Fibroblast of lung (primary cell): ENCODE results near the gene HSPBP1. TPM values are rescaled to one million over a fixed set of nuclear protein-coding genes. Genes with fewer than 3 reads are reported as not detected.
"Not testable (repeated sequence)": the region's sequence is repeated elsewhere in the genome, so short reads cannot be mapped to it uniquely, and the experiment has no call there.

ENCODE experiments used
- DNase-seq, 2 donors: peaks; one replicate each; pipeline versions ENCODE4 v3.0.0 to v3.0.0-alpha.2; 2010; ENCODE audit warnings: low read depth in 2 of 2
- H2AFZ ChIP-seq: 2 replicates; pipeline ENCODE4 v1.5.1; 2012; ENCODE audit warnings: low read length, control low read depth, inconsistent platforms
- H3K27ac ChIP-seq: 2 replicates; pipeline ENCODE4 v1.5.1; 2011; ENCODE audit warnings: low read length, control low read depth; ENCODE audit not compliant: insufficient read depth
- H3K27me3 ChIP-seq: 2 replicates; pipeline ENCODE4 v1.5.1; 2011; ENCODE audit warnings: mild to moderate bottlenecking, low read length; ENCODE audit not compliant: control insufficient read depth, insufficient read depth
- H3K36me3 ChIP-seq: 2 replicates; pipeline ENCODE4 v1.5.1; 2011; ENCODE audit warnings: low read length; ENCODE audit not compliant: control insufficient read depth, insufficient read depth
- H3K4me1 ChIP-seq: 2 replicates; pipeline ENCODE4 v1.5.1; 2011; ENCODE audit warnings: low read length; ENCODE audit not compliant: control insufficient read depth, insufficient read depth; ENCODE audit errors: extremely low read depth
- H3K4me2 ChIP-seq: 2 replicates; pipeline ENCODE4 v1.5.1; 2011; ENCODE audit warnings: low read length, control low read depth; ENCODE audit not compliant: insufficient read depth; ENCODE audit errors: extremely low read depth
- H3K4me3 ChIP-seq, 4 experiments: fragments of 200-600 bp in 1 of 4; sonication (generic) in 1 of 4; replicated peaks in 1 of 4; 2 replicates each; pipeline ENCODE4 v1.5.1; 2011 to 2016; ENCODE audit warnings: low read length in 4 of 4, low read depth in 3 of 4, mild to moderate bottlenecking in 3 of 4, control low read depth in 2 of 4, inconsistent platforms in 1 of 4, mixed read lengths in 1 of 4; ENCODE audit not compliant: insufficient read depth in 1 of 4; ENCODE audit errors: control extremely low read depth in 1 of 4
- H3K79me2 ChIP-seq: 2 replicates; pipeline ENCODE4 v1.5.1; 2012; ENCODE audit warnings: mild to moderate bottlenecking, low read length, inconsistent platforms; ENCODE audit not compliant: control insufficient read depth, insufficient read depth
- H3K9ac ChIP-seq: 2 replicates; pipeline ENCODE4 v1.5.1; 2011; ENCODE audit warnings: mild to moderate bottlenecking, low read length, control low read depth; ENCODE audit not compliant: insufficient read depth
- H3K9me3 ChIP-seq: 2 replicates; pipeline ENCODE4 v1.5.1; 2012; ENCODE audit warnings: low read depth, low read length; ENCODE audit not compliant: control insufficient read depth, insufficient read depth
- H4K20me1 ChIP-seq: 2 replicates; pipeline ENCODE4 v1.5.1; 2011; ENCODE audit warnings: low read length; ENCODE audit not compliant: control insufficient read depth, insufficient read depth; ENCODE audit errors: extremely low read depth
- CTCF ChIP-seq, 2 donors: IDR thresholded peaks in 1 of 2; conservative IDR thresholded peaks in 1 of 2; 1 replicate in 1 of 2; 2 replicates in 1 of 2; pipeline ENCODE4 v1.5.1; 2011 to 2012; ENCODE audit warnings: low read length in 2 of 2, control low read depth in 1 of 2, inconsistent platforms in 1 of 2, low read depth in 1 of 2, mild to moderate bottlenecking in 1 of 2
- EZH2 ChIP-seq: IDR thresholded peaks from 2 replicates; pipeline ENCODE4 v1.5.1; 2012; ENCODE audit warnings: low read length, control low read depth, mild to moderate bottlenecking; ENCODE audit errors: missing control alignments
- polyA plus RNA-seq, 2 donors: library from polyadenylated mRNA; depleted of rRNA in 1 of 2; stranded (reverse) in 1 of 2; unstranded in 1 of 2; fragments of >200 nt; gene quantifications; 2 replicates each; pipeline ENCODE4 v1.2.1, GENCODE V29; 2011 to 2012; ENCODE audit warnings: missing spikeins in 1 of 2
- total RNA-seq: library from RNA; depleted of rRNA; stranded (reverse); fragments of >200 nt; gene quantifications from 2 replicates; pipeline ENCODE4 v1.2.1, GENCODE V29; 2014

The HSPBP1 gene
- total and polyA plus RNA-seq, 2 donors (not counting 1 experiment from before 2014, with no cell fraction given): 12.5 to 21.5 TPM

GRCh38 chr19:55226788-55227187 lies 53.1 kb downstream of the HSPBP1 start:
- Histone ChIP-seq H3K79me2 (no peaks in the 10 kb centered on the region), H3K9ac (no peak overlapping the region), H3K36me3 (peaks cover 23% of the 10 kb centered on the region), H3K4me2 (no peak overlapping the region), H3K9me3 (no peaks in the 10 kb centered on the region), H3K4me1 (no peaks in the 10 kb centered on the region), H3K27me3 (no peaks in the 10 kb centered on the region), H3K27ac (no peak overlapping the region), H3K4me3 (no peak overlapping the region), H2AFZ (no peak overlapping the region), H4K20me1 (no peaks in the 10 kb centered on the region)
- TF ChIP-seq CTCF (conservative IDR thresholded peaks at IDR 0.05 in 1 of 2, IDR thresholded peaks at IDR 0.05 in 1 of 2; ENCODE audit: low read depth in 1 of 2, low read length in 2 of 2): no peak
- no peak for TF ChIP-seq EZH2
- DNase-seq: no peak

GRCh38 chr19:55226273-55226672 lies 53.6 kb downstream of the HSPBP1 start:
- Histone ChIP-seq H3K9me3 (no peaks in the 10 kb centered on the region), H4K20me1 (no peaks in the 10 kb centered on the region), H3K9ac (no peak overlapping the region), H2AFZ (no peak overlapping the region), H3K27me3 (no peaks in the 10 kb centered on the region), H3K4me1 (no peaks in the 10 kb centered on the region), H3K4me2 (no peak overlapping the region), H3K79me2 (no peaks in the 10 kb centered on the region), H3K27ac (no peak overlapping the region), H3K36me3 (peaks cover 18% of the 10 kb centered on the region), H3K4me3 (no peak overlapping the region)
- TF ChIP-seq CTCF (conservative IDR thresholded peaks at IDR 0.05 in 1 of 2, IDR thresholded peaks at IDR 0.05 in 1 of 2; ENCODE audit: low read depth in 1 of 2, low read length in 2 of 2) (no peak), EZH2 (no peak)
- no peak for DNase-seq

GRCh38 chr19:55225415-55225958 lies 54.4 kb downstream of the HSPBP1 start:
- H3K9me3 ChIP-seq: no peaks in the 10 kb centered on the region
- no peaks in the 10 kb centered on the region for H3K4me1 ChIP-seq
- H3K4me3 ChIP-seq: no peak overlapping the region
- H3K27me3 ChIP-seq: no peaks in the 10 kb centered on the region
- no peak overlapping the region for H3K9ac ChIP-seq
- H2AFZ ChIP-seq: no peak overlapping the region
- no peak for TF ChIP-seq EZH2
- no peak for TF ChIP-seq CTCF (conservative IDR thresholded peaks at IDR 0.05 in 1 of 2, IDR thresholded peaks at IDR 0.05 in 1 of 2; ENCODE audit: low read depth in 1 of 2, low read length in 2 of 2)
- H3K4me2 ChIP-seq: no peak overlapping the region
- no peak overlapping the region for H3K27ac ChIP-seq
- no peak for DNase-seq
- no peaks in the 10 kb centered on the region for H4K20me1 ChIP-seq
- H3K36me3 ChIP-seq: peaks cover 15% of the 10 kb centered on the region
- H3K79me2 ChIP-seq: no peaks in the 10 kb centered on the region

DNA sequence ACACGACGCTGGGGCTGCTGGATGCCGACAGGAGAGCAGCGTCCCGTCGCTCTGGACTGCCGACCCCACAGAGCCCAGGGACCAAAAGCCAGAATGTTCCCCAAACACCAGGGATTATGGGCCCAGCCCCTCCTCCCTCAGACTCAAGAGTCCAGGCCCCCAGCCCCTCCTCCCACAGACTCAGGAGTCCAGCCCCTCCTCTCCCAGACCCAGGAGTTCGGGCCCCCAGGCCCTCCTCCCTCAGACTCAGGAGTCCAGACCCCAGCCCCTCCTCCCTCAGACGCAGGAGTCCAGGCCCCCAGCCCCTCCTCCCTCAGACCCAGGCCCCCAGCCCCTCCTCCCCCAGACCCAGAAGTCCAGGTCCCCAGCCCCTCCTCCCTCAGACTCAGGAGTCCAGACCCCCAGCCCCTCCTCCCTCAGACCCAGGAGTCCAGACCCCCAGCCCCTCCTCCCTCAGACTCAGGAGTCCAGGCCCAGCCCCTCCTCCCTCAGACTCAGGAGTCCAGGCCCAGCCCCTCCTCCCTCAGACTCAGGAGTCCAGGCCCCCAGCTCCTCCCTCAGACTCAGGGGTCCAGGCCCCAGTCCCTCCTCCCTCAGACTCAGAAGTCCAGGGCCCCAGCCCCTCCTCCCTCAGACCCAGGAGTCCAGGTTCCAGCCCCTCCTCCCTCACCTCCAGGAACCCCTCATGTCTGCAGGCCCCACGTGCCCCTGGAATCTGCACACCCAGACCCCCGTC lies 55.1 kb downstream of the HSPBP1 start:
- H4K20me1 ChIP-seq, H3K4me3 ChIP-seq, H3K9me3 ChIP-seq, H3K9ac ChIP-seq, H3K4me2 ChIP-seq, DNase-seq, H3K27me3 ChIP-seq, H3K27ac ChIP-seq, H3K4me1 ChIP-seq, H2AFZ ChIP-seq, H3K79me2 ChIP-seq: not testable (repeated sequence)
- peaks cover 12% of the 10 kb centered on the region for H3K36me3 ChIP-seq
